CD8-positive, alpha-beta memory T cell (primary cell): Measurements from ENCODE around the gene DFFB. TPM values are rescaled to one million over a fixed set of nuclear protein-coding genes. Genes with fewer than 3 reads are reported as not detected.

Source experiments
- CTCF ChIA-PET: fragments of 350-600 bp; sonication (Branson Sonifier 250); formaldehyde crosslinking; loops from one replicate; lab custom pipeline; 2021; ENCODE audit warnings: antibody characterized with exemption; lab: Charles Lee
- POLR2A ChIA-PET: fragments of 350-600 bp; sonication (Branson Sonifier 250); formaldehyde crosslinking; loops from one replicate; lab custom pipeline; 2021; ENCODE audit warnings: antibody characterized with exemption; lab: Charles Lee
- DNase-seq, 5 donors: peaks; one replicate each; pipeline versions ENCODE4 v3.0.0 to v3.0.0-alpha.2; 2020 to 2022; ENCODE audit warnings: mixed read lengths in 1 of 5
- H3K27ac ChIP-seq: one replicate; pipeline ENCODE4 v1.7.0; 2013; ENCODE audit warnings: low read depth, mild to moderate bottlenecking, low read length, moderate library complexity
- H3K27me3 ChIP-seq: 2 replicates; pipeline ENCODE4 v1.7.0; 2013; ENCODE audit warnings: low read length, mild to moderate bottlenecking; ENCODE audit not compliant: insufficient read depth, poor library complexity, severe bottlenecking
- H3K36me3 ChIP-seq: 2 replicates; pipeline ENCODE4 v1.7.0; 2013; ENCODE audit warnings: mild to moderate bottlenecking, low read length, moderate library complexity; ENCODE audit not compliant: insufficient read depth
- H3K4me1 ChIP-seq: 2 replicates; pipeline ENCODE4 v1.7.0; 2013; ENCODE audit warnings: mild to moderate bottlenecking, low read length, moderate library complexity; ENCODE audit not compliant: insufficient read depth
- H3K4me3 ChIP-seq: 2 replicates; pipeline ENCODE4 v1.7.0; 2013; ENCODE audit warnings: mild to moderate bottlenecking, low read length
- H3K9me3 ChIP-seq: 2 replicates; pipeline ENCODE4 v1.7.0; 2013; ENCODE audit warnings: mild to moderate bottlenecking, low read length
- H3K27ac Mint-ChIP-seq, 8 donors: one replicate each; pipeline ENCODE4 v1.8.0; 2020 to 2021; ENCODE audit warnings: mixed read lengths in 8 of 8, mild to moderate bottlenecking in 6 of 8, inconsistent platforms in 3 of 8, moderate library complexity in 3 of 8
- H3K27me3 Mint-ChIP-seq, 2 donors: one replicate each; pipeline ENCODE4 v1.8.0; 2020 to 2021; ENCODE audit warnings: mixed read lengths in 2 of 2, mild to moderate bottlenecking in 1 of 2, moderate library complexity in 1 of 2
- H3K36me3 Mint-ChIP-seq, 3 donors: one replicate each; pipeline ENCODE4 v1.8.0; 2020 to 2021; ENCODE audit warnings: mixed read lengths in 3 of 3, inconsistent platforms in 1 of 3, mild to moderate bottlenecking in 1 of 3
- H3K4me1 Mint-ChIP-seq, 3 donors: one replicate each; pipeline ENCODE4 v1.8.0; 2020 to 2021; ENCODE audit warnings: mixed read lengths in 3 of 3, inconsistent platforms in 1 of 3, mild to moderate bottlenecking in 1 of 3
- H3K4me3 Mint-ChIP-seq, 7 donors: one replicate each; pipeline ENCODE4 v1.8.0; 2020 to 2021; ENCODE audit warnings: mixed read lengths in 7 of 7, mild to moderate bottlenecking in 6 of 7, moderate library complexity in 4 of 7, inconsistent platforms in 2 of 7
- H3K9me3 Mint-ChIP-seq, 5 donors: one replicate each; pipeline ENCODE4 v1.8.0; 2020 to 2022; ENCODE audit warnings: mixed read lengths in 5 of 5, mild to moderate bottlenecking in 3 of 5, moderate library complexity in 2 of 5, inconsistent platforms in 1 of 5
- polyA plus RNA-seq: library from polyadenylated mRNA; unstranded; fragments of 300-500 nt; fragmentation: Illumina TruSeq; gene quantifications from one replicate; pipeline ENCODE4 v1.2.3, GENCODE V29; 2021
- total RNA-seq, 2 experiments: library from RNA; stranded (reverse); gene quantifications; one replicate each; pipeline ENCODE4 v1.2.3, GENCODE V29; 2021

DFFB gene
- total and polyA plus RNA-seq, 3 experiments from 2014 or later = 8.3 to 14.6 (median 10.9) TPM

DNA sequence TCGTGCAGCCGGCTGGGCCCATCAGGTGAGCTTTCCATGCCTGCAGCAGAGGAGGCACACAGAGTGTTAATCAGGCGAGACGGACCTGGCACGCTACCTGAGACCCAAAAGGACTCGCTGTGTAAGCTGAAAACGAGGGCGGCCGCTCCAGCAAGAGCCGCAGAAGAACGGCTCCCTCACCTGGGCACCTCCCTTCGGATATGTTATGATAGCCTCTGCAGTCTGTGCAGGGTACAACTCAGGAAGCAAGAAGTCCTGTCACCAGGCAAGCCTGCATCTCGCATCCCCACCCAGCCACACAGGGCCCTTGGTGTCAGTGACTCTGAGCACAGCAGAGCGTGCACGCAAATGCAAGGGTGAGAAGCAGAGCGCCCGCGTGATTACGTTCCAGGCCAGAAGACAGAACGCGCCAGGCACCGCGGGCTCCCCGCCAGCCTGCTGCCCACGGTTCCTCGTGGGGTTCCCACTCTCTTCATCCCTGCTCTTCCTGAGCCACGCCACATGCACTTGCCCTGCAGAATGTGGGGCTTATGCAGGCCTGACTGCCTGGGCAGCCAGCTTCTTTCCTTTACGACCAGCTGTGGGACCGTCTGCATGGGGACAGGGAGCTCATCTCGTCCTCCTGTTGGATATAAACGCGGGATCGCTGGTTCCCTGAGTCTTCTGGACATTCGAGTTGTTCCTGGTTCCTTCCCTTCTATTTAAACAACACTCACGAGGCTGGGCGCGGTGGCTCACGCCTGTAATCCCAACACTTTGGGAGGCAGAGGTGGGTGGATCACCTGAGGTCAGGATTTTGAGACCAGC is 40.7 kb upstream of the DFFB start:
- no peak overlapping the region for H3K4me3 Mint-ChIP-seq

DNA sequence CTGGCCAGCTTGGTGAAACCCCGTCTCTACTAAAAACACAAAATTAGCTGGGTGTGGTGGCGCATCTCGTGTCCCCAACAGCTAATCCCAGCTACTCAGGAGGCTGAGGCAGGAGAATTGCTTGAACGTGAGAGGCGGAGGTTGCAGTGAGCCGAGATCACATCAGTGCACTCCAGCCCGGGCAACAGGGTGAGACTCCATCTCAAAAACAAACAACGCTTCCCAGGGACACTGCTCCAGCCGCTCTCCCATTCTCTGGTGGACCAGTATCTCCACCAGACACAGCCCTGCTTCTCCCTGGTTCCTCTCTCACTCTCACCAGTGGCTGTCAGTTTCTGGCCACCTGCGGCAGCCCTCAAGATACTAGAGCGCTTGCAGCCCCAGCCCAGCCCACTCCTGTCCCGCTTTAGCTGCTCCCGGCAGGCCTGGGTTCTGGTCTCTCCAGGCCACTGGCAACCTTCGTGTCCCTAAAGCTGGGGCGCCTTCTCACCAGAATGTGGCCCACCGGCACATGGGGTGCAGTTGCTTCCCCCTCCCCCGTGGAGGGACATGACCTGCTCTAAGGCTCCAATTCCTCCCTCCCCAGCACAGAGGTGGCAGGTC is 40.0 kb upstream of the DFFB start:
- CTCF ChIA-PET = no interaction called here
- no peaks in the 10 kb centered on the region for H3K9me3 ChIP-seq
- no peak for DNase-seq
- no peaks in the 10 kb centered on the region for H3K4me1 Mint-ChIP-seq
- H3K4me3 Mint-ChIP-seq = no peak overlapping the region
- H3K27me3 ChIP-seq = no peaks in the 10 kb centered on the region
- H3K36me3 ChIP-seq = peaks cover 9% of the 10 kb centered on the region
- no peak overlapping the region for H3K27ac ChIP-seq
- H3K9me3 Mint-ChIP-seq = no peaks in the 10 kb centered on the region
- H3K4me1 ChIP-seq = no peaks in the 10 kb centered on the region
- H3K27ac Mint-ChIP-seq = no peak overlapping the region
- H3K27me3 Mint-ChIP-seq = peaks cover 0 to 1% of the 10 kb centered on the region in 2 donors
- POLR2A ChIA-PET = no interaction called here
- H3K4me3 ChIP-seq = no peak overlapping the region
- peaks cover 0 to 73% (median 18%) of the 10 kb centered on the region in 3 donors for H3K36me3 Mint-ChIP-seq

More for the DNA sequence above, 40.7 kb upstream of the DFFB start:
- Histone ChIP-seq H3K27me3 (no peaks in the 10 kb centered on the region), H3K9me3 (no peaks in the 10 kb centered on the region), H3K4me1 (no peaks in the 10 kb centered on the region), H3K36me3 (peaks cover 9% of the 10 kb centered on the region), H3K27ac (no peak overlapping the region), H3K4me3 (no peak overlapping the region)
- DNase-seq = no peak
- Mint-ChIP-seq H3K9me3 (no peaks in the 10 kb centered on the region), H3K27ac (no peak overlapping the region), H3K27me3 (peaks cover 0 to 1% of the 10 kb centered on the region in 2 donors), H3K36me3 (peaks cover 0 to 66% (median 16%) of the 10 kb centered on the region in 3 donors), H3K4me1 (peaks cover 0 to under 1% (median 0%) of the 10 kb centered on the region in 3 donors)
- CTCF ChIA-PET = no interaction called here
- POLR2A ChIA-PET = no interaction called here

DNA sequence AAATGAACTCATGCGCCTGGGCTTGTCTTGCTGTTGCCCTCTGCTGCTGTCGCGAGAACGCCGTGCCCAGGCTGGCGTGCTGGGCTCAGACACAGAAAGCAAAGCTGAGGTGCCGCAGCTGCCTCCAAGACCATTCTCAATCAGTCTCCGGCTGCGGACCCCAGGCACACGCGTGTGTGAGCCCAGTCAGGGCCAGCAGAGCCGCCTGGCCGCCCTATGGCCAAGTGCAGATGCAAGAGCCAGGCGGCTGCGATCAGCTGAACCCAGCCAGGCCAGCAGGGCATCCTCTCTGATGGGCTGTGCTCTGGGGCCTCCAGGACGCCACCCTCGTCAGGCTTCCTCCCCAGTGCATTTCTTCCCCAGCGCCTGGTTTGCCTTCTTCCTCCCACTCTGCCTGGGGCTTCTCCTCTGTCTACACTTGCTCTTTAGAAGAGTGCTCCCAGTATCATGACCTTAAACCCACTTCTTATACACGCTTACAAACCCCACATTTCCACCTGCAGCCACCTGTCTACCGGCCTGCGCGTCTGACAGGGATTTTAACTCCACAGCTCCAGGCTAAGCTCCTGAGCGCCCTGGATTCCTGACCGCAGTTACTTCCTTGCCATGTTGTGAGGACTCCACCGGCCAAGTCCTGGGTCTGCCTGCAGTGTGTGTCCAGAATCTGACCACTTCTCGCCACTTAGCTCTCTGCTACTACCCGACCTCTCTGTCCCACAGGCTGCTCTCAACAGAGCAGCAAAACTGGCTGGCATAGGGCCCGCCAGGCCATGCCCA is 39.3 kb upstream of the DFFB start:
- peaks cover 0 to 81% (median 17%) of the 10 kb centered on the region in 3 donors for H3K36me3 Mint-ChIP-seq
- H3K27ac Mint-ChIP-seq = peak overlapping the region in 1 of 8 donors; percentile 73
- Histone ChIP-seq H3K27me3 (no peaks in the 10 kb centered on the region), H3K9me3 (no peaks in the 10 kb centered on the region), H3K4me3 (no peak overlapping the region), H3K4me1 (no peaks in the 10 kb centered on the region), H3K27ac (no peak overlapping the region), H3K36me3 (peaks cover 13% of the 10 kb centered on the region)
- DNase-seq = no peak
- POLR2A ChIA-PET = no interaction called here
- no peaks in the 10 kb centered on the region for H3K9me3 Mint-ChIP-seq
- no peaks in the 10 kb centered on the region for H3K4me1 Mint-ChIP-seq
- CTCF ChIA-PET = no interaction called here
- H3K27me3 Mint-ChIP-seq = peaks cover 0 to 1% of the 10 kb centered on the region in 2 donors
- H3K4me3 Mint-ChIP-seq = no peak overlapping the region

DNA sequence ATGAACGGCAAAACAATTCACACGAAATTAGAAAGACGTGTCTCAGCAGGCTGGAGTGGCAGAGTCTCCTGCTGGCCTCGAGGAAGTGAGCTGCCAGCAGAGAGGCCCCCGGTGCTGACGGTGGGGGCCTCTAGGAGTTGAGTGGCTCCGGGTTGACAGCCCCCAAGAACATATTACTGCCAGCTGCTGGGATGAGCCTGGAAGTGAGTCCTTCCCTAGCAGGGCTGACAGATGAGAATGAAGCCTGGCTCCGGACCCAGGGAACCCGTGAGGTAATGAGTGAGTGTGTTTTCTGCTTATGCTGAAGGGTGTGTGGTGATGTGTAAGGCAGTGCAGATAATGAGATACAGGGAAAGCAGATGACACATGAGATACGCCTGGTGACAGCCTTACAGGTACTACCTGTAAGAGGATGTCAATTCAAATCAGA is 37.5 kb upstream of the DFFB start:
- H3K9me3 ChIP-seq = no peaks in the 10 kb centered on the region
- POLR2A ChIA-PET = no interaction called here
- H3K4me1 Mint-ChIP-seq = no peaks in the 10 kb centered on the region
- no peak for DNase-seq
- H3K36me3 Mint-ChIP-seq = peaks cover 0 to 84% (median 23%) of the 10 kb centered on the region in 3 donors
- H3K4me1 ChIP-seq = no peaks in the 10 kb centered on the region
- H3K4me3 ChIP-seq = no peak overlapping the region
- no peaks in the 10 kb centered on the region for H3K9me3 Mint-ChIP-seq
- H3K27me3 ChIP-seq = no peaks in the 10 kb centered on the region
- peaks cover 14% of the 10 kb centered on the region for H3K36me3 ChIP-seq
- peaks cover 0 to 1% of the 10 kb centered on the region in 2 donors for H3K27me3 Mint-ChIP-seq
- no peak overlapping the region for H3K27ac ChIP-seq
- CTCF ChIA-PET = no interaction called here
- H3K4me3 Mint-ChIP-seq = no peak overlapping the region
- H3K27ac Mint-ChIP-seq = no peak overlapping the region

DNA sequence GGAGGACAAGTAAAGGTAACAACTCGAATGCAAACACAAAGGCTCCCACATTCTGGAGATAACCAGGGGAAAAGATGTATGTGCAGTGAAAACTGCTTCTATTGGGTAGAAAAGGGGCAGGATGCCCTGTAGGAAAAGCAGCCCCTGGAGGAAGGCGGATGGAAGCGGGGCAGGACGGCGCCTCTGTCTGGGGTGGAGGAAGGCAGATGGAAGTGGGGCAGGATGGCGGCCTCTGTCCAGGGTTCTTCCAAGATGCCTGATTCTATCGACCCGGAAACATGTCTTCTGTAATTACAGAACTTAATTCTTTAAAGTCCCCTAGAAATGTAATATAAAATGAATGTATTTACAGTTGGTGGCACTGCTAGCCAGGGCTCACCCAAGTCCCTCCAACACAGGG is 37.0 kb upstream of the DFFB start:
- Mint-ChIP-seq H3K27ac (no peak overlapping the region), H3K27me3 (no peaks in the 10 kb centered on the region), H3K9me3 (no peaks in the 10 kb centered on the region), H3K4me1 (no peaks in the 10 kb centered on the region), H3K36me3 (peaks cover 0 to 82% (median 21%) of the 10 kb centered on the region in 3 donors), H3K4me3 (no peak overlapping the region)
- H3K27me3 ChIP-seq = no peaks in the 10 kb centered on the region
- POLR2A ChIA-PET = no interaction called here
- no peak overlapping the region for H3K4me3 ChIP-seq
- no peaks in the 10 kb centered on the region for H3K9me3 ChIP-seq
- DNase-seq = no peak
- CTCF ChIA-PET = no interaction called here
- H3K36me3 ChIP-seq = peaks cover 14% of the 10 kb centered on the region
- H3K27ac ChIP-seq = no peak overlapping the region
- H3K4me1 ChIP-seq = no peaks in the 10 kb centered on the region

DNA sequence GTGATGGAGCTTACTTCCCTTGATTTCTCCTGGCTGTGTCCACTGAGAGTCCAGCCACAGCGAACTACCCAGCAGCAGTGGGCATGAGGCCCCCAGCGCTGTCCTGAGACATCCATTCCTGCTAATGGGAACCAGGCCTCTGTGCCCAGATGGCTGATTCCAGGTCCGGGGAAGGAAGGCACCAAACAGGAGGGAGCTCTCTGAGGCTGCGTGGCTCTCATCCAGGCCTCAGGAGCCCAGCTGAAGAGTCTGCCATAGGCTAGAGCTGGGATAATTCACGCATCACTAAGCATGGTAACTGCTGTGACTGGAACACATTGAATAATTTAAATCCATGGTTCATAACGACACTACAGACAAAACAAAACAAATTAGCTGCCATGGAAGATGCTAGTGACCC is 36.3 kb upstream of the DFFB start:
- Mint-ChIP-seq H3K36me3 (peaks cover 0 to 83% (median 24%) of the 10 kb centered on the region in 3 donors), H3K4me3 (no peak overlapping the region), H3K27ac (no peak overlapping the region), H3K9me3 (no peaks in the 10 kb centered on the region), H3K4me1 (no peaks in the 10 kb centered on the region), H3K27me3 (no peaks in the 10 kb centered on the region)
- Histone ChIP-seq H3K4me1 (no peaks in the 10 kb centered on the region), H3K27ac (no peak overlapping the region), H3K4me3 (no peak overlapping the region), H3K27me3 (no peaks in the 10 kb centered on the region), H3K9me3 (no peaks in the 10 kb centered on the region), H3K36me3 (peaks cover 19% of the 10 kb centered on the region)
- ChIA-PET POLR2A (no interaction called here), CTCF (no interaction called here)
- DNase-seq = no peak

DNA sequence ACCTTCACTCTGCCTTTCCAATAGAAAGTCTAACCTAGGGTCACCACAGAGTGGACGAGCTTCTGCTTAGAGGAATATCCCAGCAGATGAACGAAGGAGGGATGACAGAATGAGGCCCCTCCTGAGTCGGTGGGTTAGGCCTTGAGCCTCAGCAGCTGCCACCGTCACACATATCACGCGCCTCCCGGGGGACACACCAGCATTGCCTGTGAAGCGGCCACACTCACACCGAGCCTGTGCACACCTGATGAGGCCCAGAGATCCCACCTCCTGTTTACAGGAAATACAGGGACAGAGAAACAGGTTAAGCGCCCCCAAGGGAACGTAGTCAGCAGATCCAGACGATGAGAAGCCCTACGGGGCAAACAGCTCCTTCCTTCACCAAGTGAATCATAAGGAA is 35.8 kb upstream of the DFFB start:
- Mint-ChIP-seq H3K27ac (no peak overlapping the region), H3K36me3 (peaks cover 0 to 83% (median 24%) of the 10 kb centered on the region in 3 donors), H3K27me3 (no peaks in the 10 kb centered on the region), H3K9me3 (no peaks in the 10 kb centered on the region), H3K4me3 (no peak overlapping the region), H3K4me1 (no peaks in the 10 kb centered on the region)
- CTCF ChIA-PET = no interaction called here
- POLR2A ChIA-PET = no interaction called here
- H3K27ac ChIP-seq = no peak overlapping the region
- H3K9me3 ChIP-seq = no peaks in the 10 kb centered on the region
- no peaks in the 10 kb centered on the region for H3K27me3 ChIP-seq
- no peaks in the 10 kb centered on the region for H3K4me1 ChIP-seq
- H3K4me3 ChIP-seq = no peak overlapping the region
- no peak for DNase-seq
- H3K36me3 ChIP-seq = peaks cover 21% of the 10 kb centered on the region

DNA sequence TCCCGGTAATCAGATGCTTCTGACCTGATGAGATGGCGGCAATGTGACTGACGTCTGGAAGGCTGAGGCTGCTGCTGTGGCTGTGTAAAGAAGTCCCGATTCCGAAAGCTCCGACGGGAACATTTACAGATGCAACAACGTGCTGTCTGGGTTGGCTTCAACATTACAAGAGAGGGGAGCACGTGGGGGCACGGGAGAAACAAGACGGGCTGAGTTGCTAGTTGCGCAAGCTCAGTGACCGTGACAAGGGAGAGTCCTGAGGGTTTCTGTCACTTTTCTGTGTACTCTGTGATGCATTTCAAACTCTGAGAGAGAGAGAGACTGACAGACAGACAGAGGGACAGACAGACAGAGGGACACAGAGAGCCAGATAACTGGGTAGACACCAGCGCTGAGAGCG is 35.4 kb upstream of the DFFB start:
- H3K27me3 ChIP-seq = no peaks in the 10 kb centered on the region
- Mint-ChIP-seq H3K9me3 (no peaks in the 10 kb centered on the region), H3K36me3 (peaks cover 0 to 85% (median 24%) of the 10 kb centered on the region in 3 donors), H3K4me3 (no peak overlapping the region), H3K27ac (no peak overlapping the region), H3K4me1 (no peaks in the 10 kb centered on the region), H3K27me3 (no peaks in the 10 kb centered on the region)
- peaks cover 21% of the 10 kb centered on the region for H3K36me3 ChIP-seq
- ChIA-PET CTCF (no interaction called here), POLR2A (no interaction called here)
- no peak overlapping the region for H3K27ac ChIP-seq
- no peak overlapping the region for H3K4me3 ChIP-seq
- DNase-seq = no peak
- H3K9me3 ChIP-seq = no peaks in the 10 kb centered on the region
- H3K4me1 ChIP-seq = no peaks in the 10 kb centered on the region
